HCT116 (cell line): ENCODE results near the gene ARF1.

Source experiments
- ATF3 ChIP-seq: IDR thresholded peaks from 2 replicates; pipeline ENCODE4 v1.6.1; 2012
- CTCF ChIP-seq, 3 experiments: fragments of 200-600 bp in 1 of 3; sonication (generic) in 1 of 3; IDR thresholded peaks in 2 of 3; conservative IDR thresholded peaks in 1 of 3; 2 replicates each; pipeline ENCODE4 v1.5.1; 2012 to 2017; ENCODE audit warnings: low read depth in 2 of 3, low read length in 2 of 3, antibody characterized with exemption in 1 of 3, borderline replicate concordance in 1 of 3, control low read depth in 1 of 3, mild to moderate bottlenecking in 1 of 3, mixed read lengths in 1 of 3, mixed run types in 1 of 3, moderate library complexity in 1 of 3; ENCODE audit not compliant: insufficient read depth in 1 of 3
- ELF1 ChIP-seq: IDR thresholded peaks from 2 replicates; pipeline ENCODE4 v1.6.1; 2012; ENCODE audit warnings: low read depth, borderline replicate concordance
- EZH2 ChIP-seq: fragments of 200-600 bp; sonication (generic); IDR thresholded peaks from 2 replicates; pipeline ENCODE4 v1.6.1; 2017; ENCODE audit warnings: antibody characterized with exemption, mixed run types
- EZH2phosphoT487 ChIP-seq: fragments of 200-600 bp; IDR thresholded peaks from 2 replicates; pipeline ENCODE4 v1.6.1; 2018; ENCODE audit warnings: antibody characterized with exemption, borderline replicate concordance
- JUND ChIP-seq: IDR thresholded peaks from 2 replicates; pipeline ENCODE4 v1.6.1; 2012
- MAX ChIP-seq: IDR thresholded peaks from 2 replicates; pipeline ENCODE4 v1.6.1; 2012
- POLR2A ChIP-seq: IDR thresholded peaks from 2 replicates; pipeline ENCODE4 v1.7.0; 2011; ENCODE audit warnings: borderline replicate concordance; ENCODE audit not compliant: insufficient read depth, insufficient read length; ENCODE audit errors: extremely low read depth
- RAD21 ChIP-seq: IDR thresholded peaks from 2 replicates; pipeline ENCODE4 v1.6.1; 2012; ENCODE audit warnings: low read depth, mild to moderate bottlenecking
- REST ChIP-seq: IDR thresholded peaks from 2 replicates; pipeline ENCODE4 v1.6.1; 2012; ENCODE audit warnings: low read depth
- TCF7L2 ChIP-seq: IDR thresholded peaks from 2 replicates; pipeline ENCODE4 v1.7.0; 2011; ENCODE audit warnings: borderline replicate concordance, inconsistent platforms; ENCODE audit not compliant: insufficient read depth, insufficient read length; ENCODE audit errors: extremely low read depth

- TF ChIP-seq ATF3 (no peak), CTCF (IDR thresholded peaks at IDR 0.05 in 2 of 3, conservative IDR thresholded peaks at IDR 0.05 in 1 of 3; ENCODE audit: borderline replicate concordance in 1 of 3, insufficient read depth in 1 of 3, low read depth in 2 of 3, low read length in 2 of 3) (no peak), TCF7L2 (no peak), POLR2A (no peak), EZH2 (no peak), ELF1 (no peak), JUND (no peak), RAD21 (no peak), EZH2phosphoT487 (no peak), MAX (no peak), REST (no peak)
Observed at GRCh38 chr1:228038387-228039005, 44.0 kb upstream of the ARF1 start.
